Right lobe of liver (tissue), 4 donors: ENCODE data around the gene PRKCZ.

Experiments used
- CTCF ChIP-seq, 4 donors: fragments of 200-600 bp in 3 of 4; fragments of 450-650 bp in 1 of 4; IDR thresholded peaks; one replicate each; pipeline versions ENCODE4 v1.5.1 to v1.8.0; 2016 to 2022; ENCODE audit warnings: antibody characterized with exemption in 4 of 4, mild to moderate bottlenecking in 2 of 4
- POLR2A ChIP-seq: fragments of 450-650 bp; IDR thresholded peaks from one replicate; pipeline ENCODE4 v1.6.1; 2017; ENCODE audit warnings: antibody characterized with exemption, mild to moderate bottlenecking
- donor health status: DM: no; HTN: no; CAD: no.
- donor health status: DM: no; HTN: no; CAD: no.
- donor health status: DM: no; HTN: yes; CAD: no.

- TF ChIP-seq CTCF (IDR thresholded peaks at IDR 0.05) (no peak), POLR2A (no peak)
Observed at GRCh38 chr1:2224170-2224584, 174.0 kb downstream of the PRKCZ start.
